Upper lobe of left lung (tissue), 6 donors: Measurements from ENCODE around the gene SORCS3. TPM values are rescaled to one million over a fixed set of nuclear protein-coding genes. Genes with fewer than 3 reads are reported as not detected.

Experiments used
- ATAC-seq, 2 donors: fragments of 200-7000 bp; cut with Tn5 transposase; one replicate each; pipeline ENCODE4 v1.9.1; 2022; ENCODE audit warnings: mild to moderate bottlenecking in 2 of 2, moderate library complexity in 2 of 2; ENCODE audit not compliant: low FRiP score in 2 of 2
- DNase-seq, 2 donors: peaks; one replicate each; pipeline ENCODE4 v3.0.0-alpha.2; 2019 to 2020
- H3K27ac ChIP-seq, 4 donors: fragments of 200-600 bp; sonication (generic); one replicate each; pipeline ENCODE4 v1.5.1; 2016 to 2019
- H3K27me3 ChIP-seq, 4 donors: fragments of 200-600 bp; sonication (generic); one replicate each; pipeline ENCODE4 v1.5.1; 2017 to 2019
- H3K36me3 ChIP-seq, 4 donors: fragments of 200-600 bp; sonication (generic); one replicate each; pipeline ENCODE4 v1.5.1; 2016 to 2019
- H3K4me1 ChIP-seq, 4 donors: fragments of 200-600 bp; sonication (generic); one replicate each; pipeline ENCODE4 v1.5.1; 2018 to 2019
- H3K4me3 ChIP-seq, 4 donors: fragments of 200-600 bp; sonication (generic); one replicate each; pipeline ENCODE4 v1.5.1; 2017 to 2019; ENCODE audit warnings: mild to moderate bottlenecking in 2 of 4, moderate library complexity in 1 of 4
- H3K9me3 ChIP-seq, 4 donors: fragments of 200-600 bp; sonication (generic); one replicate each; pipeline ENCODE4 v1.5.1; 2018 to 2019
- EP300 ChIP-seq, 4 donors: sonication (generic); formaldehyde crosslinking; IDR thresholded peaks; one replicate each; pipeline ENCODE4 v1.5.1; 2017; ENCODE audit warnings: antibody characterized with exemption in 4 of 4, control low read depth in 2 of 4
- POLR2A ChIP-seq, 4 donors: fragments of 450-650 bp; IDR thresholded peaks; one replicate each; pipeline ENCODE4 v1.5.1; 2016 to 2017; ENCODE audit warnings: antibody characterized with exemption in 4 of 4, mild to moderate bottlenecking in 2 of 4
- POLR2AphosphoS5 ChIP-seq, 2 donors: sonication (generic); formaldehyde crosslinking; IDR thresholded peaks; one replicate each; pipeline ENCODE4 v1.5.1; 2017; ENCODE audit warnings: antibody characterized with exemption in 2 of 2
- WGBS, 2 donors: methylation state at CpG; one replicate each; pipeline ENCODE4 v1.1.5; 2017 to 2018; 5-methylcytosine and 5-hydroxymethylcytosine counted together
- total RNA-seq, 6 donors: library from RNA; depleted of rRNA in 4 of 6; stranded (reverse); fragments of >200 nt in 4 of 6; gene quantifications; one replicate each; pipeline versions ENCODE4 v1.1.0 to v1.2.1, GENCODE V29; 2016 to 2021
- TF ChIP-seq, protein P1 (sequence below), 6 experiments: fragments of 450-650 bp in 4 of 6; fragments of 200-600 bp in 2 of 6; sonication (generic) in 2 of 6; IDR thresholded peaks; one replicate each; pipeline ENCODE4 v1.5.1; 2016 to 2019; ENCODE audit warnings: antibody characterized with exemption in 6 of 6
- donor health status: DM: no; HTN: no; CAD: no; lungs with moderate emphysema.
- donor health status: DM: no; HTN: yes; CAD: no; lungs with severe emphysema.

SORCS3 gene
- total RNA-seq, 6 donors from 2014 or later: not detected

- Histone ChIP-seq H3K36me3 (no peaks in the 10 kb centered on the region), H3K27me3 (no peaks in the 10 kb centered on the region), H3K4me3 (no peak overlapping the region), H3K9me3 (no peaks in the 10 kb centered on the region), H3K4me1 (no peaks in the 10 kb centered on the region), H3K27ac (no peak overlapping the region)
- TF ChIP-seq EP300 (IDR thresholded peaks at IDR 0.05) (no peak), POLR2AphosphoS5 (IDR thresholded peaks at IDR 0.05) (no peak), POLR2A (IDR thresholded peaks at IDR 0.05) (no peak)
- TF ChIP-seq, protein P1, sequence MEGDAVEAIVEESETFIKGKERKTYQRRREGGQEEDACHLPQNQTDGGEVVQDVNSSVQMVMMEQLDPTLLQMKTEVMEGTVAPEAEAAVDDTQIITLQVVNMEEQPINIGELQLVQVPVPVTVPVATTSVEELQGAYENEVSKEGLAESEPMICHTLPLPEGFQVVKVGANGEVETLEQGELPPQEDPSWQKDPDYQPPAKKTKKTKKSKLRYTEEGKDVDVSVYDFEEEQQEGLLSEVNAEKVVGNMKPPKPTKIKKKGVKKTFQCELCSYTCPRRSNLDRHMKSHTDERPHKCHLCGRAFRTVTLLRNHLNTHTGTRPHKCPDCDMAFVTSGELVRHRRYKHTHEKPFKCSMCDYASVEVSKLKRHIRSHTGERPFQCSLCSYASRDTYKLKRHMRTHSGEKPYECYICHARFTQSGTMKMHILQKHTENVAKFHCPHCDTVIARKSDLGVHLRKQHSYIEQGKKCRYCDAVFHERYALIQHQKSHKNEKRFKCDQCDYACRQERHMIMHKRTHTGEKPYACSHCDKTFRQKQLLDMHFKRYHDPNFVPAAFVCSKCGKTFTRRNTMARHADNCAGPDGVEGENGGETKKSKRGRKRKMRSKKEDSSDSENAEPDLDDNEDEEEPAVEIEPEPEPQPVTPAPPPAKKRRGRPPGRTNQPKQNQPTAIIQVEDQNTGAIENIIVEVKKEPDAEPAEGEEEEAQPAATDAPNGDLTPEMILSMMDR (IDR thresholded peaks at IDR 0.05): no peak
- DNase-seq: no peak
- ATAC-seq: no peak
These were observed 638.0 kb downstream of the SORCS3 start for GRCh38 chr10:105279101-105279500.

DNA sequence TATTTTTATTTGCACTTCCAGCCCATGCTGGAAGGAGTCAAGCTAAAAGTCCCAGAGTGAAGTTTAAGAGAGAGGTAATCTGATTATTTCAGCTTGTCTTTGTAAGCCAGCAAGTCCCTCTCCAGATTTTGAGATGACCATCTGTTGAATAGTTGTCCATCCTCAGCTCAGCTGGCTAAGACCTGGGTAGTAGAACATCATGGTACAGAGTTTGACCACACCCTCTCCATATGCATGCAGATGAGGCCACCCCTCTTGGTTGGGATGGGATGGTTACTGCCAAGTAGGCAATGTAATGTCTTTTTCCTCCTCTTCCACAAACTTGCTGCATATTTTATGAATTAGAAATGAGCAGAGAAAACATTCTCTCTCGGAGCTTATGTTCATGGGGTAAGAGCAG lies 639.8 kb downstream of the SORCS3 start:
- no peaks in the 10 kb centered on the region for H3K9me3 ChIP-seq
- H3K27ac ChIP-seq: no peak overlapping the region
- no peaks in the 10 kb centered on the region for H3K27me3 ChIP-seq
- no peaks in the 10 kb centered on the region for H3K4me1 ChIP-seq
- TF ChIP-seq, protein P1 (IDR thresholded peaks at IDR 0.05): no peak
- no peak for TF ChIP-seq POLR2A (IDR thresholded peaks at IDR 0.05)
- TF ChIP-seq EP300 (IDR thresholded peaks at IDR 0.05): no peak
- no peak for TF ChIP-seq POLR2AphosphoS5 (IDR thresholded peaks at IDR 0.05)
- no peak for ATAC-seq
- no peaks in the 10 kb centered on the region for H3K36me3 ChIP-seq
- H3K4me3 ChIP-seq: no peak overlapping the region
- DNase-seq: no peak
- 78 to 79% methylated on average over 1 of the region's 1 CpG for WGBS, 2 donors

- Histone ChIP-seq H3K9me3 (no peaks in the 10 kb centered on the region), H3K27me3 (no peaks in the 10 kb centered on the region), H3K4me1 (no peaks in the 10 kb centered on the region), H3K4me3 (no peak overlapping the region), H3K27ac (no peak overlapping the region), H3K36me3 (no peaks in the 10 kb centered on the region)
- no peak for DNase-seq
- WGBS, 2 donors: 18 to 41% methylated on average over 1 of the region's 1 CpG
- no peak for ATAC-seq
- TF ChIP-seq EP300 (IDR thresholded peaks at IDR 0.05) (no peak), POLR2A (IDR thresholded peaks at IDR 0.05) (no peak), POLR2AphosphoS5 (IDR thresholded peaks at IDR 0.05) (no peak)
- TF ChIP-seq, protein P1 (IDR thresholded peaks at IDR 0.05): no peak
These were observed 643.6 kb downstream of the SORCS3 start for GRCh38 chr10:105284476-105285215.

GRCh38 chr10:105288026-105288425 lies 646.9 kb downstream of the SORCS3 start:
- 48 to 67% methylated on average over 2 of the region's 2 CpGs for WGBS, 2 donors
- H3K4me1 ChIP-seq: no peaks in the 10 kb centered on the region
- no peaks in the 10 kb centered on the region for H3K27me3 ChIP-seq
- H3K27ac ChIP-seq: no peak overlapping the region
- DNase-seq (no peak), ATAC-seq (no peak)
- no peaks in the 10 kb centered on the region for H3K36me3 ChIP-seq
- no peaks in the 10 kb centered on the region for H3K9me3 ChIP-seq
- no peak overlapping the region for H3K4me3 ChIP-seq
- no peak for TF ChIP-seq POLR2AphosphoS5 (IDR thresholded peaks at IDR 0.05)
- TF ChIP-seq, protein P1 (IDR thresholded peaks at IDR 0.05): no peak
- TF ChIP-seq POLR2A (IDR thresholded peaks at IDR 0.05): no peak
- TF ChIP-seq EP300 (IDR thresholded peaks at IDR 0.05): no peak

- H3K4me1 ChIP-seq: no peaks in the 10 kb centered on the region
- no peak overlapping the region for H3K4me3 ChIP-seq
- no peaks in the 10 kb centered on the region for H3K27me3 ChIP-seq
- ATAC-seq: no peak
- no peak for TF ChIP-seq POLR2A (IDR thresholded peaks at IDR 0.05)
- TF ChIP-seq, protein P1 (IDR thresholded peaks at IDR 0.05): no peak
- H3K9me3 ChIP-seq: no peaks in the 10 kb centered on the region
- no peaks in the 10 kb centered on the region for H3K36me3 ChIP-seq
- H3K27ac ChIP-seq: no peak overlapping the region
- no peak for DNase-seq
These were observed 647.5 kb downstream of the SORCS3 start for GRCh38 chr10:105288613-105289012.
